ENCODE measurements around the gene TEX29. TPM values are rescaled to one million over a fixed set of nuclear protein-coding genes. Genes with fewer than 3 reads are reported as not detected.

The TEX29 gene
- total RNA-seq, 3 donors from 2014 or later (not counting 1 experiment from before 2014, with no cell fraction given), result not detected

GRCh38 chr13:111326981-111327642 is 6.7 kb downstream of the TEX29 start:
- no peak overlapping the region for H3K27ac Mint-ChIP-seq
- WGBS (ENCODE audit: insufficient coverage), result 85% methylated on average over 15 of the region's 16 CpGs

GRCh38 chr13:111327730-111328573 is 7.5 kb downstream of the TEX29 start:
- Histone ChIP-seq H3K4me3 (ENCODE audit: low read length) (no peak overlapping the region), H3K27ac (ENCODE audit: low read length) (no peak overlapping the region), H3K36me3 (ENCODE audit: control insufficient read depth, insufficient read depth, low read length) (no peaks in the 10 kb centered on the region), H3K27me3 (ENCODE audit: control insufficient read depth, insufficient read depth, low read length) (no peaks in the 10 kb centered on the region), H3K4me1 (ENCODE audit: control insufficient read depth, insufficient read depth, low read length) (no peaks in the 10 kb centered on the region), H3K9me3 (ENCODE audit: control insufficient read depth, insufficient read depth, low read length) (no peaks in the 10 kb centered on the region)
- TF ChIP-seq CTCF (IDR thresholded peaks at IDR 0.05), result no peak
- H3K36me3 Mint-ChIP-seq, result no peaks in the 10 kb centered on the region
- no peaks in the 10 kb centered on the region for H3K27me3 Mint-ChIP-seq (ENCODE audit: low read depth in 2 of 2)
- H3K4me3 Mint-ChIP-seq, result no peak overlapping the region
- H3K9me3 Mint-ChIP-seq, result no peaks in the 10 kb centered on the region
- intact Hi-C loops (cut with micrococcal nuclease), result no loop called here
- no peaks in the 10 kb centered on the region for H3K4me1 Mint-ChIP-seq
- H3K27ac Mint-ChIP-seq, result no peak overlapping the region
- 89% methylated on average over 31 of the region's 32 CpGs for WGBS (ENCODE audit: insufficient coverage)
- DNase-seq (no peak), ATAC-seq (no peak)

More at GRCh38 chr13:111326981-111327642, 6.7 kb downstream of the TEX29 start:
- no peaks in the 10 kb centered on the region for H3K4me1 ChIP-seq (ENCODE audit: control insufficient read depth, insufficient read depth, low read length)
- H3K4me1 Mint-ChIP-seq, result no peaks in the 10 kb centered on the region
- intact Hi-C loops (cut with micrococcal nuclease), result no loop called here
- ATAC-seq (no peak), DNase-seq (no peak)
- H3K9me3 Mint-ChIP-seq, result no peaks in the 10 kb centered on the region
- H3K27me3 ChIP-seq (ENCODE audit: control insufficient read depth, insufficient read depth, low read length), result no peaks in the 10 kb centered on the region
- H3K36me3 ChIP-seq (ENCODE audit: control insufficient read depth, insufficient read depth, low read length), result no peaks in the 10 kb centered on the region
- no peak overlapping the region for H3K4me3 Mint-ChIP-seq
- H3K4me3 ChIP-seq (ENCODE audit: low read length), result no peak overlapping the region
- no peaks in the 10 kb centered on the region for H3K27me3 Mint-ChIP-seq (ENCODE audit: low read depth in 2 of 2)
- H3K9me3 ChIP-seq (ENCODE audit: control insufficient read depth, insufficient read depth, low read length), result no peaks in the 10 kb centered on the region
- no peaks in the 10 kb centered on the region for H3K36me3 Mint-ChIP-seq
- TF ChIP-seq CTCF (IDR thresholded peaks at IDR 0.05), result no peak
- no peak overlapping the region for H3K27ac ChIP-seq (ENCODE audit: low read length)

GRCh38 chr13:111328574-111329410 is 8.3 kb downstream of the TEX29 start:
- DNase-seq, result no peak
- Histone ChIP-seq H3K27ac (ENCODE audit: low read length) (no peak overlapping the region), H3K4me3 (ENCODE audit: low read length) (no peak overlapping the region), H3K9me3 (ENCODE audit: control insufficient read depth, insufficient read depth, low read length) (no peaks in the 10 kb centered on the region), H3K4me1 (ENCODE audit: control insufficient read depth, insufficient read depth, low read length) (no peaks in the 10 kb centered on the region), H3K36me3 (ENCODE audit: control insufficient read depth, insufficient read depth, low read length) (no peaks in the 10 kb centered on the region), H3K27me3 (ENCODE audit: control insufficient read depth, insufficient read depth, low read length) (no peaks in the 10 kb centered on the region)
- Mint-ChIP-seq H3K27me3 (ENCODE audit: low read depth in 2 of 2) (no peaks in the 10 kb centered on the region), H3K4me1 (no peaks in the 10 kb centered on the region), H3K9me3 (no peaks in the 10 kb centered on the region), H3K27ac (no peak overlapping the region), H3K36me3 (no peaks in the 10 kb centered on the region), H3K4me3 (no peak overlapping the region)
- intact Hi-C loops (cut with micrococcal nuclease), result no loop called here
- 90% methylated on average over 28 of the region's 30 CpGs for WGBS (ENCODE audit: insufficient coverage)
- no peak for TF ChIP-seq CTCF (IDR thresholded peaks at IDR 0.05)
- no peak for ATAC-seq
